ENCODE results near the gene KLHL29. TPM values are rescaled to one million over a fixed set of nuclear protein-coding genes. Genes with fewer than 3 reads are reported as not detected.

KLHL29 gene
- total and polyA plus RNA-seq, 2 donors (not counting 3 experiments of a cell fraction or from before 2014, with no cell fraction given): 4.6 to 12.7 TPM

DNA sequence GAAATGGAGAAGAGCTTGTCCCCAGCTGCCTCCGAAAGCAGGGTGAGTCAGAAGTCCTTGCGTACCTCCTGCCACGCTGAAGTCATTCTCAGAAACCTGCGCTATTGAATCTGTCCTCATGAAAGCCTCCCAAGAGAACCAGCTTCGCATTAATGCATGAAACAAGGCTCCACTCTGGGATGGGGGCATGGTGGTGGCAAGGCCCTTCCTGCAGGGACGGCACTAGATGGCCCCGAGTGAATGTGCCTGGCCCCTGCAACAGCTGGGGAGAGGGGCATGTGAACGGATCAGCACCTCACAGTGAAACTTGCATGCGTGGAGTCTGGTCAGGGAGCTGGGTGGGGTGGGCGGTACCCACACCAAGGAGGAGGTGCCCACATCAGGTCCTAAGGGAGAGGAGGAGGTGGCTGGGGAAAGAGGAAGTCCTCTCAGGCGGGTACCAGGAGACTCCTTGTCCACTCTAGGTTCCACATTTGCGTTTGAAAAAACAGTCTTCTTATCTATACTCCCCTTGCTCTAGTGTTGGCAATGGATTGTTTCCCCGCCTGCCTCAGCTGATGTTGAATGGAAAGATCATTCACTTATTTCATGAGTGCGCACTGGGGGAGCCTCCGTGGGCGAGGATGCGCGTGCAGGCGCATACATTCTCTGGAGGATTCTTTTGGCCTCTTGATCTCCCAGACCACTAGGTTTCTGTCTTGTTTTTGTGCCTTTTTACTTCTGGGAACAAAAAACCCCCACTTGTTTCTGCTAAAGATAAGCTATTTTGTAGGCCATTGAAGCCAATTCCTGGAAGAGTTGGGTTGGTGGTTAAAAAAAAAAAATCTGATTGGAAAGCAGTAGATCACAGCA lies 104.7 kb downstream of the KLHL29 start:
- Histone ChIP-seq H2AFZ (ENCODE audit: low read depth, low read length) (no peak overlapping the region), H3K27me3 (ENCODE audit: control insufficient read depth in 2 of 2, insufficient read depth in 2 of 2, low read length in 2 of 2) (no peaks in the 10 kb centered on the region), H3K4me3 (replicated peaks in 1 of 3; ENCODE audit: insufficient read depth in 1 of 3, low read depth in 1 of 3, low read length in 3 of 3) (no peak overlapping the region), H3K9me3 (replicated peaks; ENCODE audit: control insufficient read depth, insufficient read depth, low read length) (no peaks in the 10 kb centered on the region), H3K9ac (replicated peaks; ENCODE audit: extremely low read depth, insufficient read depth, low read length) (no peak overlapping the region), H3K79me2 (ENCODE audit: control insufficient read depth, insufficient read depth, low read length) (no peaks in the 10 kb centered on the region), H3K27ac (ENCODE audit: insufficient read depth, low read depth, low read length) (no peak overlapping the region), H4K20me1 (replicated peaks; ENCODE audit: control insufficient read depth, extremely low read depth, insufficient read depth, low read length) (no peaks in the 10 kb centered on the region), H3K4me1 (ENCODE audit: control insufficient read depth, extremely low read depth, insufficient read depth, low read length) (no peaks in the 10 kb centered on the region), H3K4me2 (ENCODE audit: insufficient read depth, low read length) (no peak overlapping the region), H3K36me3 (ENCODE audit: control insufficient read depth in 2 of 2, extremely low read depth in 1 of 2, insufficient read depth in 2 of 2, low read length in 2 of 2) (no peaks in the 10 kb centered on the region), H3K9me1 (replicated peaks; ENCODE audit: control insufficient read depth, extremely low read depth, insufficient read depth, low read length) (no peaks in the 10 kb centered on the region)
- BruUV-seq (replicated peaks): no TSS peak
- FAIRE-seq: no peak
- TF ChIP-seq FOS (IDR thresholded peaks at IDR 0.05; ENCODE audit: borderline replicate concordance, insufficient read depth, low read length) (no peak), MYC (IDR thresholded peaks at IDR 0.05; ENCODE audit: low read depth, low read length) (no peak), GATA2 (IDR thresholded peaks at IDR 0.05; ENCODE audit: insufficient read depth, insufficient read length, low read depth, low read length) (no peak), EZH2 (IDR thresholded peaks at IDR 0.05; ENCODE audit: borderline replicate concordance, low read depth, low read length, severe bottlenecking) (no peak)
- TF ChIP-seq, protein P1, sequence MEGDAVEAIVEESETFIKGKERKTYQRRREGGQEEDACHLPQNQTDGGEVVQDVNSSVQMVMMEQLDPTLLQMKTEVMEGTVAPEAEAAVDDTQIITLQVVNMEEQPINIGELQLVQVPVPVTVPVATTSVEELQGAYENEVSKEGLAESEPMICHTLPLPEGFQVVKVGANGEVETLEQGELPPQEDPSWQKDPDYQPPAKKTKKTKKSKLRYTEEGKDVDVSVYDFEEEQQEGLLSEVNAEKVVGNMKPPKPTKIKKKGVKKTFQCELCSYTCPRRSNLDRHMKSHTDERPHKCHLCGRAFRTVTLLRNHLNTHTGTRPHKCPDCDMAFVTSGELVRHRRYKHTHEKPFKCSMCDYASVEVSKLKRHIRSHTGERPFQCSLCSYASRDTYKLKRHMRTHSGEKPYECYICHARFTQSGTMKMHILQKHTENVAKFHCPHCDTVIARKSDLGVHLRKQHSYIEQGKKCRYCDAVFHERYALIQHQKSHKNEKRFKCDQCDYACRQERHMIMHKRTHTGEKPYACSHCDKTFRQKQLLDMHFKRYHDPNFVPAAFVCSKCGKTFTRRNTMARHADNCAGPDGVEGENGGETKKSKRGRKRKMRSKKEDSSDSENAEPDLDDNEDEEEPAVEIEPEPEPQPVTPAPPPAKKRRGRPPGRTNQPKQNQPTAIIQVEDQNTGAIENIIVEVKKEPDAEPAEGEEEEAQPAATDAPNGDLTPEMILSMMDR (IDR thresholded peaks at IDR 0.05; ENCODE audit: extremely low read depth in 1 of 2, insufficient read depth in 1 of 2, low read depth in 1 of 2, low read length in 2 of 2): no peak
- no peak for DNase-seq (ENCODE audit: low read depth, low spot score)
- ChIA-PET CTCF (interaction anchor here (0.6 to 1.4 kb wide), 2 partner anchors 13 to 77 kb away, joined by 3 to 4 read pairs; no protein-coding TSS in a partner anchor), POLR2A (no interaction called here)
- dilution Hi-C loops (cut with MboI; ENCODE audit: extremely low pct_ligation_motif_present, low sequenced_read_pairs): no loop called here
- intact Hi-C loops (cut with micrococcal nuclease): no loop called here

Data from endothelial cell of umbilical vein (primary cell).